Activated CD4-positive, CD25-positive, alpha-beta regulatory T cell treated with anti-CD3 and anti-CD28 coated beads, Interleukin-2, amount 50 U/mL, for 24 hours (primary cell): Measurements from ENCODE around the gene LDLRAD4.

Experiments used
- ATAC-seq, 2 donors: fragments of 150-1000 bp; cut with Tn5 transposase; one replicate each; pipeline ENCODE4 v1.10.0; 2021; ENCODE audit warnings: mild to moderate bottlenecking in 1 of 2, moderate library complexity in 1 of 2

LDLRAD4 gene

DNA sequence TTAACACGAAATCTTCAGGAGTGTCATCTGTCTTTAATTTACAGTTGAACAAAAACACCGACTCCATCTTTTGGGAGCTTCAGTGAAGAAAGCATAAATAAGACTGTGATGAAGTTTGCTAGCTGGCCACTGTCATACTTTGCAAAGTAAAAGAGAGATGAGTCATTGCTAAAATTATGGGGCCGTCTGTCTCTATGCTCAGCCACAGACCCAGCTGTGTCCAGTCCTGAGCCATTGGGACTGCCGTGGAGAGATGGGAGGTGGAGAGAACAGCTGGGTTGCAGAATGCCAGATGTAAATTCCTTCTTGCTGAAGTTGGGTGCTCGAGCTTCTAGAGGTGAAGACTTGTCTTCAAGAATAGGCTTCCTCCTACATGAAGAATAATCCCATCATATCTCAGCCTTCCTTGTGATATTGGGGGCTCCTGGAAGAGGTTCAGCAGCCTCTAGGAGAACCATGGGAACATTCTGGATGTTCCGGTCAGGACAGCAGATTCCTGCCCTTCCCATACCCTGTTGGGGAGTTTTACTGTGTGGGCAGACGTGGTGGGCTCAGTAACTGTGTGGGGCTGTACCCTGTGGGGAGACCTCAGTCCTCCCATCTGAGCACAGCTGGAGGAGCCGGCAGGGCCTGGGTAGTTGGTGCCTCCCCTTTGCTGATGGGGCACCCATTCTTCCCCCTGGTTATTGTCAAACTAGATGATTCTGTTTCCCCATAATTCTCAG lies 71.1 kb downstream of the LDLRAD4 start:
- no peak for ATAC-seq

DNA sequence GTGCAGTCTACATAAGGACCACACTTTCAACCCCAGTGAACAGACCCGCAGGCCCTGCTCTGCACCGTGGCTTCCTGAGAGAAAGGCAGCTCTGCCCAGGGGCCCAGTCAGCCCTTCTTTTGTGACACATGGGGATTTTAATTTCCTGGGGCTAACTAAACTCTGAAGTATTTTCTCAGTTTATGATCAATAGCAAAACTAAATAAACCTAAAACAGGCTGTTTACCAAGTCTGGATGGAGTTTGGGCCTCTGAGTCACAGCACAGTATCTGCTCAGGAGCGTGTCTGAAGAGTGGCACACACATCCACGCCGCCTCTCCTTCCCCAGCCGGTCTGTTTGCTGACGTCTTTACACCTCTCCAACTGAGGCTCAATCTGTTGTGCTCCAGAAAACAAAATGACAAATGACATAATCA lies 72.3 kb downstream of the LDLRAD4 start:
- peak; percentile 78 to 83 for ATAC-seq

DNA sequence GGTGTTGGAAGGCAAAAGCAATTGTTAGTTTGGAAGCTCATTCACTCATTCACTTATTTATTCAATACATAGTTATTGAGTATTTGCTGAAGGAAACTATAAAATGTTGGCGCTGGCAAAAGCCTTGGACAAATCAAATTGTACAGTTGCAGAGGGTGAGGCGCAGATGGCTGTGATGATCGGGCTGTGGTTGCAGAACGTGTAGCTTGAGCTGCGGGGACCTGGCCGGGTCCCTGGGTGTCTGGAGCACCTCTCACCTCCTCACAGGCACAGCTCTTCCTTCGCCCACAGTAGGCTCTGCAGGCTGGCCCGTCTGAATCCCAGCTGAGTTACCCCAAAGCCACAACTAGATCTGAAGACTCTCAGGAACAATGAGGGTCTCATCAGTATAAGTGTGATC lies 72.7 kb downstream of the LDLRAD4 start:
- no peak for ATAC-seq

DNA sequence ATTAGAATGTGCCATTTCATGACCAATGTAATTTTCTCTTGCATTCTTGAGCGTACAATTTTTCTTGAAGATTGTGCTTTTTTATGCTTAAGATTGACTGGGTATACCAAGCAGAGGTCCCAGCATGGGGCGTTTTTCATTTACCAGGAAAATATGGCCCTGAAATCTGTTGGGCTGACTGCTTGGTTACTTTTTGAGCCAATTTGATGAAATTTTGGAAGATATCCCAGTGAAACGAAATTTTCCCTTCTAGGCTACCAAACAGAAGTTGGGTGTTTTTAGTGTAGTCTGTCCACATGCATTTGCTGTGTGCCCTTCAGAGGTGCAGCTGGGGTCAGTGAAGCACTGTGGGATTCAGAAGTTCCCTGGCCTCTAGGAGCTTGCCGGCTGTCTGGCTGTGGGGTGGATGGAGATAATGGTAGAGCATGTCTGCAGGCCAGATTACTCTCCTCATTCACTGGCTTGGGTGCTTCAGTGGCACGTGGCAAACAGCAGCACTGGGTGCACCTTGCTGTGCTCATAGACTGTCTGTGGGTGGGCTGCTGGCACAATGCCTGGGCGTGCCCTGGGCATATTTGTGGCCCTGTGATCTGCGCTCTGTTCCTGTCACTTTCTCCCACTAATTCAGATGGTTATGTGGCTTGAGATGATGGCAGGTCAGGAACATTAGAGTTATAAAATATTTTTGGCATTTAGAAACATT lies 73.3 kb downstream of the LDLRAD4 start:
- no peak for ATAC-seq

DNA sequence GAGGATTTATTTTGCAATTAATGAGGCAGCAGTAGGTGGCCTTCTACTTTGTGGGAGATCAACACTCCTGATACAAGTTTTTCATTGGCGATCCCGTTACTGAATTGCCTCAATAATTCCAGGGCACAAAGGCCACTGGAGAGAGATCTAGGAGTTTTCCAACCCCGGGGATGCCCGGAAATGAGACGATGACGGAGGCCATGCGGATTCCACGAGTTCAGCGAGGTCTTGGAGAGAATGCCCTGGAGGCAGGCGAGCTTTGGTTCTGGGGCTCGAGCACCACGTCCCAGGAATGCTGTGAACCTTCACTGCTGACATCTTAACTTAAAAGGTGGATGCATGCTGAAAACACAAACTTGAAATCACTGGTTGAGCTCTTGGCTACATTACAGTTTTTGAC lies 74.2 kb downstream of the LDLRAD4 start:
- ATAC-seq: no peak

DNA sequence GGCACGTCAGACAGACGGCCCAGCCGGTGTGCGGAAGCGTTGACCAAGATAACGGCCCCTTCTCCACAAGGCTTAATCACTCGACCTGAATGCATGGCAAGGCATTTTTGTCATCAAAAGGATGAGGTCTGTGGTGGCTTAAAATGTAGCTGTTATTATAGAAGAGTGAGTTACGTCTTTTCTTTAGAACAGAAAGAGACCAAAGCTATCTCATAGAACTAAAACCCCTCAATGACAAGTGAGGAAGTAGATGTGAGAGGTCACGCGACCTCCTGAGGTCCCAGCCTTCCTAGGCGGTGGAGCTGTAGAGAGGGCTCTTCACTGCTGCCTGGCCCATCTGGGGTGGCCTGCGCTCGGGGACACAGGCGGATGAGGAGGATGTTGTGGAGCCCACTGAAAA lies 75.7 kb downstream of the LDLRAD4 start:
- ATAC-seq: no peak

DNA sequence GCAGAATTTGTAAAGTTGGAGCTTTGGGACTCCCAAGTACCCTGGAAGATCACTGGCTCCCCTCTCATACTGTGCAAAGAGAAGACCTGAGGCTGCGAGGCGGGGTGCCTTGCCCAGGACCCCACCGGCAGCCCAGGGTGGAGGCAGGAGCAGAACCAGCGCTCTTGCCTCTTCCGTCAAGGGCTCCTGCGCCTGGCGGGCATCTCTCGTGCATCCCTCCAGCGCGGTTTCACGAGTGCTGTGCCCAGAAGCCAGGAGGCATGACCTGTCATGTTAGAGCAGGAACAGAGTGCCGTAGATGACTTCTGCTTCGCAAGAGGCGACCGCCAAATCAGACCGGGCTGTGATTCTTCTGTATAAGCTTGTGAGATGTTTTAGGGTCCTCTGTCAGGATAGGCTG lies 77.3 kb downstream of the LDLRAD4 start:
- ATAC-seq: no peak

DNA sequence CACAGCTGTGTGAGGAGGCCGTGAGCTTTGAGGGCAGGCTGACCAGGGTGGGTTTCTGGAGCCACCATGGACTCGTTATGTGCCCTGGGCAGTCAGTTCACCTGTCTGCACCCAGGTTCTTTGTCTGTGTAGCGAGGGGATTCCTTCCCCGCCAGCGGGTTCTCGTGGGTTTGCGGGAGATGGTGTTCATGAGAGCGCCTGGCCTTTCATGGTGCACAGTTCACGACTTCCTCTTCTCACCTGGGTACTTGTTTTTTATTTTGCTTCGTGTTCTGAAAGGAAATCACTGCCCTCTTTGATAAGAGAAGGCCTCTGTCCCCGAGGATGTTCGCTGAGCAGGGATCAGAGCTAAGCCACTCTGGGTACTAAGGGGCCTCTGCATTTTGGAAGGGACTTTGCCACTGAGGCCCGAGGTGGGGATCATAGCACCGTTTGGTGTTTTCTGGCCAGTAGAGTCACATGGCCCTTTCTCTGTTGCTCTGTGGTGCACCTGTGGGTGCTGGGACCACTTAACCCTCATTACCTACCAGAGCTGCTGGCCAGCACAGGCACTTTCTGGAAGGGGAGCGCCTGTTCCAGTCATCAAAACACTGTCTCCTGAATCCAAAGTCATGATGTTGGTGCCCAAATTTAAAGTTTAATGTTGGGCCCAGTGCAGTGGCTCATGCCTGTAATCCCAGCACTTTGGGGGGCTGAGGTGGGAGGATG lies 78.5 kb downstream of the LDLRAD4 start:
- no peak for ATAC-seq

DNA sequence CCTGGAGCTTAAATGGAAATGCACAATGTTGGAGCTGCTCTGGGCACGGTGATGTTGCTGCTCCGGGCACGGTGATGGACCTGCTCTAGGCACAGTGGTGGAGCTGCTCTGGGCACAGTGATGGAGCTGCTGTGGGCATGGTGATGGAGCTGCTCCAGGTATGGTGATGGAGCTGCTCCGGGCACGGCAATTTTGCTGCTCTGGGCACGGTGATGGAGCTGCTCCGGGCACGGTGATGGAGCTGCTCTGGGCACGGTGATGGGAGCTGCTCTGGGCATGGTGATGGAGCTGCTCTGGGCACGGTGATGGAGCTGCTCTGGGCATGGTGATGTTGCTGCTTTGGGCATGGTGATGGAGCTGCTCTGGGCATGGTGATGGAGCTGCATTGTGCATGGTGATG lies 79.7 kb downstream of the LDLRAD4 start:
- ATAC-seq: no peak

DNA sequence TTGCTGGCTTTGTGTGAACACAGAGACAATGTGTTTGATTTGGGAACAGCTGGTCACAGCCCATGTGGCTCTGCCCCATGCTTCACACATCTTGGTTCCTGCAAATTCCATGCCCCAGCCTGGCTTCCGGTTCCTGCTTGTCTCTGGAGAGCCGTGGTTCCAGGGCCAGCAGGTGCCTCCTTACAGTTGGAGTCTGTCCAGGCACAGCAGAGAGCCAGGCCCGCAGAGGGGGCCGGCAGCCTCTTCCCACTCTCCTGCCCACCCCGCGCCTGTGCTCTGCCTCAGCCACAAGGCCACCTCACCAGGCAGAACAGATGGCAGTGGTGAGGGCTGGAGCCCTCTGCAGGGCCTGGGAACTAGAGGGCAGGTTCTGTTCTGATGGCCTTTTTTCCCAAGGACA lies 81.5 kb downstream of the LDLRAD4 start:
- ATAC-seq: no peak

DNA sequence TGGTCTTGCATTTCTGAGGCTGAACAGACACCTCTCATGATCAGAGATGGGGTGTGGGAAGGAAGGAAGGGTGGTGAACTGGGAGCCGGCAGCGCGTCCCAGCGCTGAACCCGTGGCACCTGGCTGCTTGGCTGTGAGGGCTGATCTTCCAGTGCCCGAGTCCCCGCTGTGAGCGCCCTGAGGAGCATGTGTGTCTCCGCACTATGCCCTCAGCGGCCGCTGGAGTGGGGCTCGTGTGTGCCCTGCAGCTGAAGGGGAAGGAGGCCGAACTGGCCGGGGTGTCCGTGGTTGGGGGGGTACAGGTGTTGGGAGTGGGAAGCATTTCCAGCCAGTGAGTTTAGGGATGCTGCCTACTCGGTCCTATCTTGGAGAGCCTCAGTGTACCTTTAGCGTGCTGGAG lies 82.2 kb downstream of the LDLRAD4 start:
- ATAC-seq: no peak

DNA sequence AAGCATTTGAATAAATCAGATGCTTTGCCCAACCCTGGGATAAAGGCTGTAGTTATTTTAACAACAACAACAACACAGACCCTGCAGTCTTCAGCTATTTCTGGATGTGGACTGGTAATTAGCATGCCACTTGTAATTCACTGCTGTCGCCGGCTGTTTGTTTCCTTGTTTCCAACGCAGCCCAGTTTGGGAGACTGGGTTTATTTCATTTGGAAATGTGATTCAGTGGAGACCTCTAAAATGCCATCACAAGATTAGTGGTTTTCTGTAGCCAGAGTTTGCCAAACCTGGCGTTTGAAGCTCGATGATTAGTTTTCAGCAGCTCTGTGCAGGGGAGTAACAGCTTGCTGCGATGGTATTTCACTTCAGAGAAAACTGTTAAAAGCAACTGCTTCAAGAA lies 83.5 kb downstream of the LDLRAD4 start:
- ATAC-seq: no peak

DNA sequence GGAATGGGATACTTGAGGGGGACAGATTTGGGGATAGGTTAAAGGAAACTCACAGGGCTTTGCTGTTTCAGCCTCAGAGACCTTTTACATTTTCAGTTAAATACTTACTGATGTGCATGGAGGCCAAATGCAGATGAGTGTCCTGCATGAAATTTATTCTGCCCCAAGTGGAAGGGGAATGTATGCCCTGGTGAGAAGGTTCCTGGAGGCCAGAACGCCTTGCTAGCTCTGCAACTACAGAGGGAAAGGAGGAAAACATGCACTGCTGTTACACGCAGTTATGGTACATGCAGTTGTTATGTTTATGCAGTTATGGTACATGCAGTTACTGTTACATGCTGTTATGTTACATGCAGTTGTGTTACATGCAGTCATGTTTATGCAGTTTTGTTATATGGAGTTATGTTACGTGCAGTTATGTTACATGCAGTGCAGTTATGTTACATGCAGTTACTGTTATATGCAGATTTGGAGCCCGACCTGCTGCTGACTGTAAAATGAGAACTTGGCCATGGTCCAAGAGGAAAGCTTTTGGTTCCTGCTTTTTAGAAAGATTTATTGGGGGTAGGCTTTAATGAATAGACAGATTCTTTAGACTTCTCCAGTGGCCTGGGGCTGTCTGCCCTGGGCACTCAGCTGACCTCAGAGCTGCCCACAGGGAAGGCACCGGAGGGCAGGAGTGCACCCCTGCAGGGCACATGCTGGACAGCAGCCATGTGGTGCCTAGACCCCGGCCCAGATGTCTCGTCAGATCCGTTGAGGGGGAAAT lies 84.1 kb downstream of the LDLRAD4 start:
- ATAC-seq: no peak

DNA sequence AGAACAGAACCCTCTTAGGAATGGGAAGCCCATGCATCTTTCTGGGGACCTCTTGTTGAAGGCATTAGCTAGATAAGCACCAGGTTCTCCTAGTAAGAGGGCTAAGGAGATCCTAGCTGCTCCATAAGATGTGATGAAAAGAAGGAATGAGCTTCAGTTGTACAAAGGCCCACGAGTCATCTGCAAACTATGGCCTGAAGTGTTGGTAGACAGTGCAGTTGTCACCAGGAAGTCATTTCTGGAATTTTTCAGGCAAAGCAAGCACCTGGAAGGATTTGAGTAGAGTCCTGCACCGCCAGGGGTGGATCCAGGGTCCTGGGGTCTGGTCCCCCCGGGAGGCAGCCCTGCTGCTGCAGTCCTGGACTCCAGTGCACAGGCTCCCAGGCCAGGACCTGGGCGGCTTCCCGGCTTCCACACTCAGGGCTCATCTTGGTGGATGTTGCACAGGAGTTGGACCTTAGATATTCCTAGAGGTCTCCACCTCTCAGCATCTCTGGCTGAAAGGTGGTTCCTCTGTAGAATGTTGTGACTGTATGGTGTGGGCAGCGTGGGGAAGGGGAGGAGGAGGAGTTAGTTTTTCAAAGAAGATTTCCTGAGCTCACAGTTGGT lies 85.3 kb downstream of the LDLRAD4 start:
- no peak for ATAC-seq

DNA sequence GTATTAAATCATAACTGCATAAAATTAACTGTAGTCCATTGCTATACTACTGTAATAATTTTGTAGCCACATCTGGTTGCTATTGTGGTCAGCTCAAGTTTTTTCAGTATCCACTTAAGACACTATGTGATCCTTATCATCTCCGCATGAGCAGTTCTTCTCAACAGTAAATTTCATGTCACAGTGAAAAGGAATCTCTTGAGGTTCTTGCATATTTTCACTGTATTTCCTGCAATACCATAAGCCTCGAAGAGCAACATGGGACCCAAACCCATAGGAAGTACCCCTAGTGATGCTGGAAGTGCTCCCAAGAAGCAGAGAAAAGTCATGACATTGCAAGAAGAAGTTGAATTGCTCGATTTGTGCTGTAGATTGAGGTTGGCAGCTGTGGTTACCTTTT lies 86.7 kb downstream of the LDLRAD4 start:
- no peak for ATAC-seq

DNA sequence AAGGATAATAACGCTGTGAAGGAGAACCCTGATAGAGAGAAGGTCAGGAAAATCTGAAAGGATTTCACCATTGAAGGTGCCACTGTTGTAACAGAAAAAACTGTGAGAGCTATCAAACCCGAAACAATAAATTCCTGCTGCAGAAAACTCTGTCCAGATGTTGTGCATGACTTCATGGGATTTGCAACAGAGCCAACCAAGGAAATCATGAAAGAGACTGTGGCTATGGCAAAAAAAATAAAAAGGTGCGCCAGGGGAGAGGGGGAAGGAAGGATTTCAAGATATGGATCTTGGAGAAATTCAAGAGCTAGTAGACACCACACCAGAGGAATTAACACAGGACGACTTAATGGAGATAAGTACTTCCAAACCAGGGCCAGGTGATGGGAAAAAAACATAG lies 88.0 kb downstream of the LDLRAD4 start:
- no peak for ATAC-seq

DNA sequence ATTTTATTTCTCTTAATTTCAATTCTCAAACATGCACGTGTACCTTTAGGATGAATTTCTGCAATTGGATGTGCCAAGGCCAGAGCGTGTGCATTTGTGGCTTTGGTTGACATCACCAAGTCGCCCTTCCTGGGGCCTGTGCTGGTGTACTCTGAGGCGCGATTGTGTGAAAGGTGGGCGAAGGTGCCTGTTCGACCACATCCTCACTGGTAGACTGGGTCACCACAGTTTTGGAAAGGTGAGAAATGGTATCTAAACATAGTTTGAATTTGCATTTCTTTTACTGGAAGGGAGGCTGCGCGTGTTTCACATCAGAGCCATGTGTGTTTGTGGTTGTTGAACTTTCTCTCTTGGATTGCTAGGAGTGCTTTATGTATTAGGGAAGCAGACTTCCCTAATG lies 89.8 kb downstream of the LDLRAD4 start:
- ATAC-seq: no peak

DNA sequence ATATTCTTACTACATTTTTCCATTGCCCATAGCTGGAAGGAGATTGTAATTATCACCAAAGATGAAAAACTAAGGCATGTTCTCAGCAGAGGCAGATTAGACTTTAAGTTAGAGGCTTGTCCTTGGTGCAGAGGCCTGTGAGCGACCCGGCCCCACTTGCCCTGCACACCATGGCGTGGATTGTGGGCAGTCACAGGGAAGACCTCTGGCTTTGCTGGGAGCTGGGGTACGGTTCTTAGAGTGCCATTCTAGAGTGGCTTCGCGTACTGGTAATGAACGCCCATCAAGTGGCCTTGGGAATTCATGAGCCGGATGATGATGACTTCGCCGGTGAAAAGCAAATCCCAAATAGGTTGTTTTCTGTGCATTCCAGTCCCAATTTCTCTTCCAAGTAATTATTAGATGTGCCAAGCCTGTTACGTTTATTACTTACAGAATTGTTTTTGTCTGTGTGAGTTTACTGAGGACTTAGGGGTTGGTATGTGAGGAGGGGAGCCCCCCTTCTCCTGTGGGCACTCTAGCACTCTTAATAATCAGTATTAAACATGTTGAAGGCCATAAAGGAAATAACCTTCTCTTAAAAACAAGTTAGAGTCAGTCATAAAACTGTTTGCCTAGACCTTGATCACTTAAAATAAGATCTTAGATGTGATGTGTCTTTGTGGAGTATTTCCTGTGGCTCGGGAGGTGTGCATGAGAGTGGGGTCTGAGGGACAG lies 90.6 kb downstream of the LDLRAD4 start:
- no peak for ATAC-seq

DNA sequence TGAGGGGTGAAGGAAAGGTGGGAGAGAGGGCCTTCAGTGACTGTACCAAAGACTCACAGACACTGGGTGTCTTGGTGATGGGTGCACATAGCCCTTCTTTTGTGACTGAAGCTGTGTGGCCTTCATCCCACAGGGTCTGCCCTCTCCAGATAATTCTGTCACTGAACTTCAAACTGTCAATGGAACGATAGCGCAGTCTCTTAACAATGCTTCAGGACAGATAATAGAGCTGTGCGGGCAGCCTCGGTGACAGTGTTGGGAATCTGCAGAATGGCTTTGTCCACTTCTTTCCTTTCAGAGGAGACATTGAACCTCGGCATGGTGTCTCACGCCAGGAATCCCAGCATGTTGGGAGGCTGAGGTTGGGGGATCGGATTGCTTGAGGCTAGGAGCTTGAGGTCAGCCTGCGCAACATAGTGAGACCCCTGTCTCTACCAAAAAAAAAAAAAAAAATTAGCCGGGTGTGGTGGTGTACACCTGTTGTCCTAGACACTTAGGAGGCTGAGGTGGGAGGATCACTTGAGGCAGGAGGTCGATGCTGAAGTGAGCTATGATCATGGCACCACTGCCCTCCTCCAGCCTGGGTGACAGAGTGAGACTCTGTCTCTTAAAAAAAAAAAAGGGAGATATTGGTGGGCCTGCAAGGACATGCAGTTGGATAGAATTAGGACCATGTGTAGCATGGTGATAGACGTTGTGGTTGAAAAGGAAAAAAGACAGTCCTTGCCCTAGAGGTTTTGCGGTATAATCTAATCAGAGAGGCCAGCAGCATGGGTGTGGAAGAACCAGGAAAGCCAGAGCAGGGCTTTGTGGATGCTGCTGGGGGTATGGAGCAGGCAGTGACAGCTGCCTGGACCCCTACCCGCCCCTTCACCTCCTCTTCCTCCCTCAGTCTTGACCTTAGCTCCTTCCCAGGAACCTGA lies 91.4 kb downstream of the LDLRAD4 start:
- no peak for ATAC-seq

DNA sequence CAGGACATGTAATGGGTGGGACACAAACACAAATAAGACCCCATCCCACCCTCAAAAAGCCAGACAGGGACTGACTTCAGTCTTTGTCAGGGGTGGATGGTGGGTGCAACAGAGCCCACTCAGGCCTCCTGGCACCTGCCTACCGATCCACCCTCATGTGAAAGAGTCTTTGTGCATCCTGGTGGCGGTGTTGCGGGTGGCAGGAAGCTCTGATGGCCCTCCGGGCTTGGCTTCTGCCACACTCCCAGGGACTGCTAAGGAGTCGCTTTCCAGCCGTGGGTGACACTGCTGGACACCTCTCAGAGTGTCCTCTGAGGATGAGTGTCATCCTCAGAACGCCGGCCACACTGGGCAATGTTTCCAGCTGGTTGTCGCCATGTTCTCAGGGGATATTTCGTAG lies 92.6 kb downstream of the LDLRAD4 start:
- ATAC-seq: no peak

DNA sequence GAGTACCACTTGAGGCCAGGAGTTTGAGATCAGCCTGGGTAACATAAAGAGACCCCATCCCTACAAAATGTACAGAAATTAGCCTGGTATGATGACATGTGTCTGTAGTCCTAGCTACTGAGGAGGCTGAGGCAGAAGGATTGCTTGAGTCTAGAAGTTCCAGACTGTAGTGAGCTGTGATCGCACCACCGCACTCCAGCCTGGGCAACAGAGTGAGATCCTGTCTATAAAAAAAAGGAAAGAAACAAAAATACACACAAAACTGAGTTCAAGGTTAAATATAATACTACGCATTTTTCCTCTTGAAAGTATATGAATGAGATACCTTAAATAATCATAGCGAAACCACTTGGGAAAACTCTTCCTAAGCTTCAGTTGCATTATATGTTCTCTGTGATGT lies 94.0 kb downstream of the LDLRAD4 start:
- no peak for ATAC-seq
